Kidney (tissue), 14 donors: ENCODE measurements around the gene WFS1. TPM values are rescaled to one million over a fixed set of nuclear protein-coding genes. Genes with fewer than 3 reads are reported as not detected.

Experiments used
- DNase-seq, 5 donors: peaks; one replicate each; pipeline ENCODE4 v3.0.0-alpha.2; 2013 to 2020
- FAIRE-seq: peaks from 2 replicates; lab custom pipeline; 2012; peaks lifted over from hg19 to GRCh38; lab: Jason Lieb, UNC
- H3K27ac ChIP-seq, 2 donors: one replicate each; pipeline ENCODE4 v1.7.0; 2013; ENCODE audit warnings: low read depth in 2 of 2, low read length in 2 of 2, inconsistent platforms in 1 of 2
- H3K27me3 ChIP-seq: one replicate; pipeline ENCODE4 v1.7.1; 2013; ENCODE audit warnings: low read length, inconsistent platforms; ENCODE audit not compliant: control insufficient read depth, insufficient read depth
- H3K36me3 ChIP-seq, 3 donors: one replicate each; pipeline versions ENCODE4 v1.7.0 to v1.7.1; 2013; ENCODE audit warnings: low read length in 3 of 3, control low read depth in 1 of 3, inconsistent platforms in 1 of 3; ENCODE audit not compliant: insufficient read depth in 3 of 3, control insufficient read depth in 2 of 3
- H3K4me1 ChIP-seq, 3 donors: one replicate each; pipeline versions ENCODE4 v1.7.0 to v1.7.1; 2013; ENCODE audit warnings: low read length in 3 of 3, inconsistent platforms in 1 of 3, low read depth in 1 of 3; ENCODE audit not compliant: control insufficient read depth in 2 of 3, insufficient read depth in 2 of 3
- H3K4me3 ChIP-seq, 3 donors: one replicate each; pipeline versions ENCODE4 v1.7.0 to v1.8.1; 2013; ENCODE audit warnings: low read length in 3 of 3, control low read depth in 1 of 3, inconsistent platforms in 1 of 3
- H3K9ac ChIP-seq, 3 donors: one replicate each; pipeline versions ENCODE4 v1.7.0 to v1.7.1; 2013; ENCODE audit warnings: low read length in 3 of 3, control low read depth in 1 of 3, inconsistent platforms in 1 of 3
- H3K9me3 ChIP-seq, 3 donors: one replicate each; pipeline versions ENCODE4 v1.7.0 to v1.7.1; 2013; ENCODE audit warnings: low read length in 3 of 3, control low read depth in 1 of 3, inconsistent platforms in 1 of 3; ENCODE audit not compliant: control insufficient read depth in 2 of 3, insufficient read depth in 1 of 3
- intact Hi-C: fragments of 100-400 bp; cut with DNase I; formaldehyde crosslinking; loops from one replicate; pipeline ENCODE4 v1.11.1; 2022
- polyA plus RNA-seq: library from polyadenylated mRNA; stranded (reverse); fragments of 350-450 nt; fragmentation: Illumina TruSeq; extraction: RNeasy Lipid Tissue Mini Kit (QIAGEN cat#74804); gene quantifications from one replicate; pipeline ENCODE4 v1.2.3, GENCODE V29; 2014; ENCODE audit warnings: low read depth, low replicate concordance; ENCODE audit not compliant: insufficient read depth
- total RNA-seq: library from RNA; stranded (reverse); fragmentation: NEBNext Ultra II Directional; extraction: Animal tissue kit (Norgen Biotek cat#: 25700); gene quantifications from one replicate; pipeline ENCODE4 v1.2.1, GENCODE V29; 2021
- TF ChIP-seq, protein P1 (sequence below): IDR thresholded peaks from 3 replicates; pipeline ENCODE4 v1.5.1; 2012; ENCODE audit warnings: mild to moderate bottlenecking, moderate library complexity, borderline replicate concordance; ENCODE audit not compliant: insufficient read depth; ENCODE audit errors: extremely low read depth
- donor health status: control.
- donor health status: control.
- donor health status: control.
- donor health status: control.
- donor health status: control.
- donor health status: DM: yes; HTN: yes; CAD: no.
- donor health status: Normal renal cell carcinoma (clear cell type).

Gene WFS1
- total and polyA plus RNA-seq, 2 donors from 2014 or later = 20.8 to 31.4 TPM

GRCh38 chr4:6221851-6222760 is 47.5 kb upstream of the WFS1 start:
- H3K36me3 ChIP-seq = no peaks in the 10 kb centered on the region

GRCh38 chr4:6222761-6223292 is 46.8 kb upstream of the WFS1 start:
- peaks cover 0 to 5% (median 0%) of the 10 kb centered on the region in 3 donors for H3K9me3 ChIP-seq
- TF ChIP-seq, protein P1, sequence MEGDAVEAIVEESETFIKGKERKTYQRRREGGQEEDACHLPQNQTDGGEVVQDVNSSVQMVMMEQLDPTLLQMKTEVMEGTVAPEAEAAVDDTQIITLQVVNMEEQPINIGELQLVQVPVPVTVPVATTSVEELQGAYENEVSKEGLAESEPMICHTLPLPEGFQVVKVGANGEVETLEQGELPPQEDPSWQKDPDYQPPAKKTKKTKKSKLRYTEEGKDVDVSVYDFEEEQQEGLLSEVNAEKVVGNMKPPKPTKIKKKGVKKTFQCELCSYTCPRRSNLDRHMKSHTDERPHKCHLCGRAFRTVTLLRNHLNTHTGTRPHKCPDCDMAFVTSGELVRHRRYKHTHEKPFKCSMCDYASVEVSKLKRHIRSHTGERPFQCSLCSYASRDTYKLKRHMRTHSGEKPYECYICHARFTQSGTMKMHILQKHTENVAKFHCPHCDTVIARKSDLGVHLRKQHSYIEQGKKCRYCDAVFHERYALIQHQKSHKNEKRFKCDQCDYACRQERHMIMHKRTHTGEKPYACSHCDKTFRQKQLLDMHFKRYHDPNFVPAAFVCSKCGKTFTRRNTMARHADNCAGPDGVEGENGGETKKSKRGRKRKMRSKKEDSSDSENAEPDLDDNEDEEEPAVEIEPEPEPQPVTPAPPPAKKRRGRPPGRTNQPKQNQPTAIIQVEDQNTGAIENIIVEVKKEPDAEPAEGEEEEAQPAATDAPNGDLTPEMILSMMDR = no peak
- H3K36me3 ChIP-seq = no peaks in the 10 kb centered on the region
- H3K27ac ChIP-seq = no peak overlapping the region
- FAIRE-seq (no peak), DNase-seq (no peak)
- no peak overlapping the region for H3K4me3 ChIP-seq
- intact Hi-C loops = no loop called here
- H3K4me1 ChIP-seq = no peaks in the 10 kb centered on the region
- H3K9ac ChIP-seq = no peak overlapping the region
- H3K27me3 ChIP-seq = peaks cover 12% of the 10 kb centered on the region

More at GRCh38 chr4:6221851-6222760, 47.5 kb upstream of the WFS1 start:
- DNase-seq (peak; percentile 47 to 74 (median 65)), FAIRE-seq (no peak)
- Histone ChIP-seq H3K27me3 (peaks cover 12% of the 10 kb centered on the region), H3K4me1 (no peaks in the 10 kb centered on the region), H3K9me3 (peaks cover 0 to 5% (median 0%) of the 10 kb centered on the region in 3 donors), H3K27ac (no peak overlapping the region), H3K9ac (no peak overlapping the region), H3K4me3 (no peak overlapping the region)
- intact Hi-C loops = no loop called here
- TF ChIP-seq, protein P1 = no peak

DNA sequence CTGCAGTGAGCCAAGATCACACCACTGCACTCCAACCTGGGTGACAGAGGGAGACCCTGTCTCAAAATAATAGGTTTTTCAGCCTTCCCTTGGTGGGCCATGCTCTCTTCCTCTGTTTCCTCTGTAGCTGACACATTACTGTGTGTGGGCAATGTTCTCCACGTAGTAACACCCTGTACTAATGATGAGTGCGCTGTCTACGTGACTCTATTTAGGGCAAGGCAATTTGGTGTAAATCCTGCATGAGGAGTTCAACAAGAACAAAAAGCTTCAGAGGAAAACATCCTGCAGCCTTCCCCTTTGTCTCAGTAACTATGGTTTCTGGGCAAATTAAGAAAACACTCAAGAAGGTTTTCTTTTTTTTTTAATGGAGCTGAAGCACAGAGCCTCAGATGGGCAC is 44.9 kb upstream of the WFS1 start:
- H3K9ac ChIP-seq = no peak overlapping the region
- no peak for DNase-seq
- TF ChIP-seq, protein P1 = no peak
- H3K27me3 ChIP-seq = peaks cover 12% of the 10 kb centered on the region
- intact Hi-C loops = no loop called here
- H3K27ac ChIP-seq = no peak overlapping the region
- no peak overlapping the region for H3K4me3 ChIP-seq
- peaks cover 0 to 5% (median 0%) of the 10 kb centered on the region in 3 donors for H3K9me3 ChIP-seq
- no peaks in the 10 kb centered on the region for H3K36me3 ChIP-seq
- H3K4me1 ChIP-seq = no peaks in the 10 kb centered on the region
- no peak for FAIRE-seq
